GM19351 (cell line): ENCODE data around the gene ALOXE3.

ENCODE experiments used
- ATAC-seq: cut with Tn5 transposase; IDR thresholded peaks from one replicate; pipeline ENCODE4 v1.9.1; 2021; ENCODE audit warnings: mild to moderate bottlenecking, moderate library complexity; ENCODE audit not compliant: unreplicated experiment

The ALOXE3 gene

DNA sequence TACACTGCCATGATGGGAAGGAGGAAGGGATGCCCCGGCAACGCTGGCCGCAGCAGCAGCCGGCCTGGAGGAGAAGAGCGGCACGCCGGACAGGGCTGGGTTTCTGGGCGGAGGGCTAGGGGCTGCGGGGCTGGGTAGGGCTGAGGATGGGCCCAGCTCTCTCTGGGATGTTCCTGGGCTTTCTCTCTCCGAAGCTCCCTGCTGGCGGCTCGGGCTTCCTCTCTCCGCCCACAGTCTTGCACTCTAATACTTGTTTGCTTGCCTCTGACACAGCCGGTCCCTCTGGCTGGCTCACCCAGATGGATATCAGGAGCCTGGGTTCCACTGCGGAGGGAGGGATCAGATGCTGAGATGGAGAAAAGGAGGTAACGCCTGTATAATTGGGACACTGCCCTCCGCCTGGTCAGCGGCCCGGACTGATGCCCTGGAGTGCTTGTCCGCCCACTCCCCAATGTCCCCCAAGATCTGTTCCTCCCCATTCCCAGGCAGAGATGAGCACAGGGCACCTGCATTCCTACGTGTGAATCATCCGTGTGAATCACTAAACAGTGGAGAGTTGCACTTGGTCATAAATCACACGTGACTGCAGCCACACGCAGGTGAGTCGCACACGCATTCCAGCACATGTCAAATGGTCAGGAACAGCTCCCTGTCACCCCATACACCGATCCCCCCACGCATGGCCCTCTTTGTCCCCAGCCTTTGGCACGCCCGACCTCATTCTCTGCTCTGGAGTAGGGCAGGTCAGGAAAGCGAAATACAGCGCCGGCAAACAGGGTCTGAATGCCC, at the start of gene ALOXE3:
ALOXE3 (minus strand) TSS at position 535 of the 789 bp plus-strand sequence; CDS start at position 11, 524 bp downstream.
- ATAC-seq, result no peak

GRCh38 chr17:8167526-8167925, 49.2 kb upstream of the ALOXE3 start:
- ATAC-seq, result no peak

DNA sequence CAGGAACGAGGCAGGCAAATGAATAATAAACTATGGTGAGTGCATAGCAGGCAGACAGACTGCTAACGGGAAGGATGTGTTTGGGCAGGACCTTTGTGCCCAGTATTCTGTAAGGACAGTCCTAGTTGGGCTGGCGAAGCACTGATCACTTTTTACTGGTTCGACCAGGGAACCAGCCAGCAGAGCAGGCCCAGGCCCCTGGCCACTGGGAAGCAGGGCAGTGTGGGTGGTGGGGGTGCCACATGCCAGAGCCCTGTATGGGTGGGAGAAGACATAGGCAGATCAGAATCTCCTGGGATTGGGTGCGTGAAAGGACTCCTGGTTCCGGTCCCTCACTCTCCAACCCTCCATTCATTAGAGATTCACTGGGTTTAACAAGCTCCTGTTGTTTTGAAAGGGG, 48.4 kb upstream of the ALOXE3 start:
- ATAC-seq, result no peak

DNA sequence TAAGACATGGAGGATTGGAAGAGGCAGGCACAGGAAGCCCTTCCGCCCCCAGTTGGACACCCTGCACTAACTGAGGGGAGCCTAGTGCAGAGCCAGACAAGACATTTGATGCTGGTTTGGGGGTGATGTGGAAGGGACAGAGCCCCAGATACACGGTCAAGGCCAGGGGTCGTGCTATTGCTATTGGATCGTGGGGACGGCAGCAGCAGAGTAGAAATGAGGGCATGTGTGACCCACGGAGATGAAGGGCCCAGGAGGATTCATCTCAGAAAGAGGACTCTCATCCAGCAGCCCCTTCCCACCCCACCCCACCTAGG, 46.5 kb upstream of the ALOXE3 start:
- ATAC-seq, result no peak

GRCh38 chr17:8163978-8164814, 45.9 kb upstream of the ALOXE3 start:
- no peak for ATAC-seq

DNA sequence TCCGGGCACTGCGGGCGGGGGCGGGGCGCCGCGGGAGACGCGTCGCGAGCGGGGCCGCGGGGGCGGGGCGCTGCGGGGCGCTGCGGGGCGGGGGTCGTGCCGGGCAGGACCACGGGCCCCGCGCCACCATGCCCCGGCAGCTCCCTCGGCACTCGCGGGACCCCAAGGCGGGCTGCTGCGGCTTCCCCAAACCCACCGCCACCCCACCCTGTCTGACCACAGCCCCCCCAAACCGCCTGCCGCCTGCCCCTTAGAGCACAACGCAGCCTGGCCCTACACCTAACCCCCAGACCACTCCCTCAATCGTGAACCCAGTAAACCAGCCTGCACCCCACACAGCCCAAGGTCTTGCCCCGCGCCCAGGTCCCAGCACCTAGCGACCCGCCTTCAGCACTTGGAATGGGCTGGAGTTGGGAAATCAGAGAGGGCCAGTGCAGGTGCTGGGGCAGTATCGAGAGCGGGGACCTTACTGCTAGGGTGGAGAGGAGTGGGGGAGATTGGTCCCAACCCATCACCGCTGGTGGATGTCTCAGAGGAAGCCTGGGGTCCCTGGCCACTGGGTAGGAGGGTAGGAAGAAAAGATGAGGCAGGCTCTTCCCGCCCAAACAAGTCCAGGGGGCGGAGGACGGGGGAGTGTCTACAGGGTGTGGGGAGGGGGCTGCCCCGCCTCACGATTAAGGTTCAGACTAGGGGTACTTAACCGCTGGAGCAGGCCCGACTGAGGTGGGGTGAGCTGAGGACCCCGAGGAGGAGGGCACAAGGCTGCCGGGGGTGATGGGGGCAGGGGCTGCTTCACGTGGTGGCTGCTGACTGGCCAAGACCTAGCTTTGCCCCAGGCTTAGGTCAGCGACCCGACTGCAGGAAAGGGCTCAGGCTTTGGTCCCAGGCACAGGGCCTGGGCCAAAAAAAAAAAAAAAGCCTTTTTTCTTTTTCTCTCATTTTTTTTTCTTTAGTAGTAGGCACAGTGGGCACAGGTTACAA, 45.0 kb upstream of the ALOXE3 start:
- peak; percentile 19 for ATAC-seq

GRCh38 chr17:8162233-8162996, 44.1 kb upstream of the ALOXE3 start, which contains the start of gene VAMP2:
VAMP2 (minus strand) TSS chr17:8162948; CDS start chr17:8162879, 69 bp downstream.
- peak; percentile 51 for ATAC-seq

DNA sequence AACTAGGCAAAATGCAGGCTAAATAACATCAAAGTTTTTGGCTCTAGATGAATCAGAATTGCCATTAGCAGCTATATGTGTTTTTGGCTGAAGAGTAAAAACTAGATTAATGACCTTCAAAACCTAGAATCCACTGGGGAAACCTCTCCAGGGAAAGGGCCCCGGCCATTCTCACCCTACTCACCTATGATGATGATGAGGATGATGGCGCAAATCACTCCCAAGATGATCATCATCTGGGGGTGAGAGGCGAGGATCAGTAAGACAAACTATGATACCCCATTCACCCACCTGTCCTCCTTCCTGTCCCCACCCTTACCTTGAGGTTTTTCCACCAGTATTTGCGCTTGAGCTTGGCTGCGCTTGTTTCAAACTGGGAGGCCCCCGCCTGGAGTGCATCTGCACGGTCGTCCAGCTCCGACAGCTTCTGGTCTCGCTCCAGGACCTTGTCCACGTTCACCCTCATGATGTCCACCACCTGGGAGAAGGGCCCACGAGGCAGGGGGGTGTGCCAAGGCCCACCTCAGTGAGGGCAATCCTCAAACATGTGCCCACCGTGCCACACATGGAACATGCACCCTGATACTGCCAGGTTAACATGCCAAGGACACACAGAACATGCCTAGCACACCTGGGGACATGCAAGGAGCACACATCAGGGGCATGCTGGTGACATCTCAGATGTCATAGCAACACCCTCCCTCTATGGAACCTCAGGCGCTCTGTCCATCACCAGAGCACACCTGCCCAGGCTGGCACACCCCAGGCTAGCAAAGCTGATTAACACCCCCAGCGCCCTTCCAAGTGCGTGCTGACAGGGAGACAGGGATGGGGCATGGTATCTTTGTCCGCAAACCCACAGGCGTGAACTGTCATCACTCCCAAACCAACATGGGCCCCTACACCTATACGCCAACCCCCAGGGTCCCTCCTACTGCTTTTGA, 43.2 kb upstream of the ALOXE3 start:
- ATAC-seq, result no peak

DNA sequence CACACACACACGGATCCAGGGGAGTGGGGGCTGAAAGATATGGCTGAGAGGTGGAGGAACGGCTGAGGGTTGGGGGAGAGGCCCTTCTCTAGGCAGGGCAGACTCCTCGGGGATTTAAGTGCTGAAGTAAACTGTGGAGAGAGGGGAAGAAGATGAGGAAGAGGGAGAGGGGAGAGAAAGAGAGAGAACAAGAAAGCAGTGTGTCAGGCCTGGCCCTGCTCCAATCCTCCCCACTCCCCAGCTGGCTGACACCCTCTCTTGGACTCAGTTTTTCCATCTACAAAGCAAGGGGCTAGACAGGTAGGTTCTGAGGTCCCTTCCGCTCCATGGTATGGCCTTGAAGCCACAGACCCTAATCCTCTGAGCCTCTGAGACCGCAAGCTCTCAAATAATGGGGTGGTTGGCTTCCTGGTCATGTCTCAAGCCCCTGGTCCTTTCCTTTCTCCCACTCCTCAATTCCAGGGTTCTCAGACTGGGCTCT, 42.5 kb upstream of the ALOXE3 start:
- no peak for ATAC-seq

- no peak for ATAC-seq
These were observed 41.9 kb upstream of the ALOXE3 start for GRCh38 chr17:8160224-8160577.

DNA sequence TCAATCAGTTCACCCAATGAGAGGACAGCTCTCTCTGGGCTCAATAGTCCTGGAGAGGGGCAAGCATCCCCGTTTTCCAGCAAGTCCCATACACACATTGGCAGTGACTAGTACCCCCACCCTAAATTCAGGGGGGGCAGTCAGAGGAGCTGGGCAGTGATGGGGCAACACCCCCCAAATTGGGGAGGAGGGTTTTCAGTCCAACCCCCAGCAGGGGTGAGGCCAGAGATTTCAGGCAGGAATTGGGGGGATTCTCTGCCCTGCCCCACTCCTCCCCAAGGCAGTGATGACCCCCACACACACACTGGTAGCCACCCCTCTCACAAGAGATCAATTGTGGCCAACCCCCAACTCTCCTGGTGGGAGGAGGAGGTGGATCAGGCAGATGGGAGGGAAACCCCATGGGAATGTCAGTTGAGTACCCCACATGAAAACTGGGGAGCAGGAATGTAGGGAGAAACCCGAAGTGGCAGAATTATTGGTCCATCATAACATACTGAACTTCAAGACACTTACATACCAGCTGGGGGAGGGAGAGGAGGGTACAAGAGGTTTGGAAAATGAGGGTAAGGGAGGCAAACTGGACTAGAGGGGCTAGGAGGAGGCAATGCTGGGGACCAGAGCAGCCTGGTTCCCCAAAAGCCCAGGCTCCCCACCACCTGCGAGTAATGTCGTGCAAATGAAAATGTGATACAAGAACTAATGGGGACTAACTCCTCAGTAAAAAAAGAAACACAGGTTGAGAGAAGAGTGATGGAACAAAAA, 41.3 kb upstream of the ALOXE3 start:
- no peak for ATAC-seq

DNA sequence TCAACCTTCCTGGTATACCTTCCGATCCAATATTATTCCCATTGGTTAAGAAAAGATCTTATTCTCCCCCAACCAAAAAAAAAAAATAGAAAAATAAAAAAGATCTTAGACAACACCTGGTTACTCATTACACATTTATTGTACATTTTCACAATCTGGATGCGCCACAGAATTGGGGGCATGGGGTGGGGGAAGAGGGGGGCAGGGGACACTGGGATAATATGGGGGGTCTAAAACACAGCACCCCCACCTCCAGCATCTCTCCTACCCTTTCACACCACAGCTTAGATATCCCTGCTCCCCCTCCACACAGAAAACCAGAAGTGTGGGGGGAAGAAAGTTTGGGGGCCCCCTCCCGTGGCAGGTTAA, 40.7 kb upstream of the ALOXE3 start:
- no peak for ATAC-seq

- no peak for ATAC-seq
These were observed 40.1 kb upstream of the ALOXE3 start for GRCh38 chr17:8158267-8159031.

DNA sequence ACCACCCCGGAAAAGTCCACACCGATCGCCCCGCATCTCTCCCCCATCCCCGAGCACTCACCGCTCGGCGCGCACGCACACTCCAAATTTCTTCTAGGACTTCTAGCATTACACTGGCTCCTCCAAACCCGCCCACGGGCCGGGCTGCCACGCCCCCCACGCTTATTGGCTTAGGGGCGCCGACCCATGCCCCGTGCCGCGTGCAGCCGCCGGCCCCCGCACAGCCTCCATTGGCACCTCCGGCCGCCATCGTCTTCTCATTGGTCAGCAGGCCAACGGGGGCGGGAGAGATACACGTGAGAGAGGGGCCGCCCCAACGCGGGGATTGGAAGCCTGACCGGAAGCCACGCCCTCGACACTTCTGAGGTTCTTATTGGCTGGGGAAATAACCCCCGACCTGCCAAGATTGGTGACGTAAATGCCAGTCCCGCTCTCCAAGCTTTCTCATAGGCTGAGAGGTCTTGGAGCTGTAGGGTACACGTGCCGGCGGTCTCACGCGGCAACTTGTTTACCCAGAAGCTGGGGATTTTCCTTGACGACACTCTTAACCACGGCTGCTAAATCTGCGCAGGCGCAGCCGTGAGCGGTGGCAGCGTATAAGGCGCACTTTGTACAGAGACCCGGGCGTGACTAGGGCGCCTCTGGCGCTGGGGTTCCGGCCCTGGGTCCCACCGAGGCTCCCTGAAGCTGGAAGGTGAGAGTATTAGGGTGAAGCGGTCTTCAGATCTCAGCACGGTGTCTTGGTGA, 38.1 kb upstream of the ALOXE3 start:
- ATAC-seq, result peak; percentile 78

DNA sequence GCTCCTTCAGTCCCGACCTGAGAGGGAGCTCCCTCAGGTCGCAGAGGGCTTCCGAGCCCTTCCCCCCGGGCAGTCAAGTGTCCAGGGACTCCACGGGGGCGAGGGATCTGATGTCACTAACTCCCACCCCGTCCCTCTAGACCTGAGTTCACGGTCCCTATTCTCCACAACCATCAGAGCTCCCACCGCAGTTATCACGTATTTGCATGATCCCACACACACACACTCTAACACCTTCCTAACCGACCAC, 37.6 kb upstream of the ALOXE3 start:
- ATAC-seq, result no peak

DNA sequence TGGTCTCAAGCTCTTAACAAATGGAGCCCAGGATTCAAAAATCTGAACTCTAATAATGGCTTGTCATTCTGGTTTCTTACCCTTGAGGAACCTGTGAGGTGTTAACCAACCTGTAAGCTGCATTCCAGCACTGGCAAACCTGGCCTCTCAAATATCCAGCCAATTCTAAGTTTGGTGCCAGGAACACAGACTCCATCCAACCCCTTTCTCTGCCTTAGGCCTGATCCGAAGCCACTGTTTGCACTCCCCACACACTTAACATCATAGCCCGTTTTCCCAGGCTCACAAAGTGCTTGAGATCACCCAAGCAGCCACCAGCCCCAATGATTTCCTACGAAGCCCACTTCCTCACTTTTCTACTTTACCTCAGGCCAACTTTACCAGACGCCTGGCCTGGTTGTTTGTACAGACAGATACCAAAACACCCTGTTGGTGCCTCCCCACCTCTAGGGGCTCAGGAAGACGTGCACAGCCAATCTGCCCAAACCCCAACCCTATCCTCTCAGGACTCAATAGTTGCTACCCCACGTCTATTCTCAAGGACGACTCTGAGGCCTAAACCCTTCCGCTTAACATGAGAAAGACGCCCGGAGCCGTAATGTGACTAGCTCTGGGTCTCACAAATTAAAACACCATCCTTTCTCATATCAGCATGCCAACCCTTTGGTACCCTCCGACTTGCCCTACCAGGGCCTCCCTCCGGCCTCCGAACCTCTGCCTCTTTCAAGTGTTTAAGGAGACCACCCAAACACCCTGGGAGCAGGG, 37.1 kb upstream of the ALOXE3 start:
- no peak for ATAC-seq
